PFSK-1 (cell line): Measurements from ENCODE around the gene SLC6A17.

Experiments
- FOXP2 ChIP-seq: optimal IDR thresholded peaks from 2 replicates; pipeline ENCODE3; 2011; ENCODE audit warnings: borderline replicate concordance, control low read depth, inconsistent platforms; ENCODE audit not compliant: insufficient read depth; ENCODE audit errors: extremely low read length, extremely low read depth
- POLR2AphosphoS5 ChIP-seq: IDR thresholded peaks from 2 replicates; pipeline ENCODE4 v1.6.1; 2012; ENCODE audit warnings: low read depth, mild to moderate bottlenecking, control low read depth, low read length, moderate library complexity
- REST ChIP-seq, 2 experiments: IDR thresholded peaks; 2 replicates each; pipeline versions ENCODE4 v1.6.1 to v1.8.0; 2011 to 2012; ENCODE audit warnings: low read depth in 2 of 2, low read length in 2 of 2, control low read depth in 1 of 2, inconsistent platforms in 1 of 2, mild to moderate bottlenecking in 1 of 2, moderate library complexity in 1 of 2; ENCODE audit not compliant: insufficient read depth in 1 of 2
- SIN3A ChIP-seq: IDR thresholded peaks from 2 replicates; pipeline ENCODE4 v1.6.1; 2012; ENCODE audit warnings: mild to moderate bottlenecking, low read length, moderate library complexity, borderline replicate concordance; ENCODE audit not compliant: insufficient read depth
- TAF1 ChIP-seq: IDR thresholded peaks from 2 replicates; pipeline ENCODE4 v1.6.1; 2012; ENCODE audit warnings: low read length, control low read depth, borderline replicate concordance; ENCODE audit not compliant: insufficient read depth

GRCh38 chr1:110215621-110216515 lies 65.6 kb downstream of the SLC6A17 start:
- TF ChIP-seq REST (IDR thresholded peaks at IDR 0.05; ENCODE audit: insufficient read depth in 1 of 2, low read depth in 2 of 2, low read length in 2 of 2) (no peak), SIN3A (no peak), POLR2AphosphoS5 (no peak), TAF1 (no peak), FOXP2 (no peak)
